ENCODE measurements around the gene NXT1. TPM values are rescaled to one million over a fixed set of nuclear protein-coding genes. Genes with fewer than 3 reads are reported as not detected.

NXT1 gene
- total and polyA plus RNA-seq, 10 of the 15 experiments (the other 5 are each of a cell fraction or from before 2014, with no cell fraction given) = 10.2 to 66.7 (median 44.0) TPM

DNA sequence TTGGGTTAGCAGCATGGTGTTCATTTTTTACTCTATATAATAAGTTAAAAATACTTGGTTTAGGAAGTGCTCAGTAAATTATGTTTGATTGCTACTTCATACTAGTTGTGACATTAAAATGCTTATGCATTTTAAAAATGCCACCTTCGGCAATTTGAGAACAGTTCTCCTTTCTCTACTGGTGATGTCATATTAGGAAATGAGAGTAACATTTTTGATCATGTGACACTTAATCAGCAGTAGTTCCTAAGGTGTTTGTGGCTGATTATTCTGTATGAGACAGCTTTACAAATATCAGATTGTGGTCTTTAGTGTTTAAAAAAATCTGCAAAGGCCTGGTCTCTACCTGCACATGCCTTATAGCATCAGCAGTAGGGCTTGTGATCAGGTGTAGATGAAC, 15.8 kb downstream of the NXT1 start (continued):
- TF ChIP-seq, protein P1, sequence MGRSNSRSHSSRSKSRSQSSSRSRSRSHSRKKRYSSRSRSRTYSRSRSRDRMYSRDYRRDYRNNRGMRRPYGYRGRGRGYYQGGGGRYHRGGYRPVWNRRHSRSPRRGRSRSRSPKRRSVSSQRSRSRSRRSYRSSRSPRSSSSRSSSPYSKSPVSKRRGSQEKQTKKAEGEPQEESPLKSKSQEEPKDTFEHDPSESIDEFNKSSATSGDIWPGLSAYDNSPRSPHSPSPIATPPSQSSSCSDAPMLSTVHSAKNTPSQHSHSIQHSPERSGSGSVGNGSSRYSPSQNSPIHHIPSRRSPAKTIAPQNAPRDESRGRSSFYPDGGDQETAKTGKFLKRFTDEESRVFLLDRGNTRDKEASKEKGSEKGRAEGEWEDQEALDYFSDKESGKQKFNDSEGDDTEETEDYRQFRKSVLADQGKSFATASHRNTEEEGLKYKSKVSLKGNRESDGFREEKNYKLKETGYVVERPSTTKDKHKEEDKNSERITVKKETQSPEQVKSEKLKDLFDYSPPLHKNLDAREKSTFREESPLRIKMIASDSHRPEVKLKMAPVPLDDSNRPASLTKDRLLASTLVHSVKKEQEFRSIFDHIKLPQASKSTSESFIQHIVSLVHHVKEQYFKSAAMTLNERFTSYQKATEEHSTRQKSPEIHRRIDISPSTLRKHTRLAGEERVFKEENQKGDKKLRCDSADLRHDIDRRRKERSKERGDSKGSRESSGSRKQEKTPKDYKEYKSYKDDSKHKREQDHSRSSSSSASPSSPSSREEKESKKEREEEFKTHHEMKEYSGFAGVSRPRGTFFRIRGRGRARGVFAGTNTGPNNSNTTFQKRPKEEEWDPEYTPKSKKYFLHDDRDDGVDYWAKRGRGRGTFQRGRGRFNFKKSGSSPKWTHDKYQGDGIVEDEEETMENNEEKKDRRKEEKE (IDR thresholded peaks at IDR 0.05) = no peak
- no peak for TF ChIP-seq NRF1 (conservative IDR thresholded peaks at IDR 0.05; ENCODE audit: low read depth, low read length)
- TF ChIP-seq, protein P2, sequence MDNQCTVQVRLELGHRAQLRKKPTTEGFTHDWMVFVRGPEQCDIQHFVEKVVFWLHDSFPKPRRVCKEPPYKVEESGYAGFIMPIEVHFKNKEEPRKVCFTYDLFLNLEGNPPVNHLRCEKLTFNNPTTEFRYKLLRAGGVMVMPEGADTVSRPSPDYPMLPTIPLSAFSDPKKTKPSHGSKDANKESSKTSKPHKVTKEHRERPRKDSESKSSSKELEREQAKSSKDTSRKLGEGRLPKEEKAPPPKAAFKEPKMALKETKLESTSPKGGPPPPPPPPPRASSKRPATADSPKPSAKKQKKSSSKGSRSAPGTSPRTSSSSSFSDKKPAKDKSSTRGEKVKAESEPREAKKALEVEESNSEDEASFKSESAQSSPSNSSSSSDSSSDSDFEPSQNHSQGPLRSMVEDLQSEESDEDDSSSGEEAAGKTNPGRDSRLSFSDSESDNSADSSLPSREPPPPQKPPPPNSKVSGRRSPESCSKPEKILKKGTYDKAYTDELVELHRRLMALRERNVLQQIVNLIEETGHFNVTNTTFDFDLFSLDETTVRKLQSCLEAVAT (IDR thresholded peaks at IDR 0.05) = no peak
- TF ChIP-seq EGR1 (IDR thresholded peaks at IDR 0.05; ENCODE audit: borderline replicate concordance in 1 of 2, low read depth in 2 of 2, low read length in 2 of 2) = no peak
- TF ChIP-seq, protein P3, sequence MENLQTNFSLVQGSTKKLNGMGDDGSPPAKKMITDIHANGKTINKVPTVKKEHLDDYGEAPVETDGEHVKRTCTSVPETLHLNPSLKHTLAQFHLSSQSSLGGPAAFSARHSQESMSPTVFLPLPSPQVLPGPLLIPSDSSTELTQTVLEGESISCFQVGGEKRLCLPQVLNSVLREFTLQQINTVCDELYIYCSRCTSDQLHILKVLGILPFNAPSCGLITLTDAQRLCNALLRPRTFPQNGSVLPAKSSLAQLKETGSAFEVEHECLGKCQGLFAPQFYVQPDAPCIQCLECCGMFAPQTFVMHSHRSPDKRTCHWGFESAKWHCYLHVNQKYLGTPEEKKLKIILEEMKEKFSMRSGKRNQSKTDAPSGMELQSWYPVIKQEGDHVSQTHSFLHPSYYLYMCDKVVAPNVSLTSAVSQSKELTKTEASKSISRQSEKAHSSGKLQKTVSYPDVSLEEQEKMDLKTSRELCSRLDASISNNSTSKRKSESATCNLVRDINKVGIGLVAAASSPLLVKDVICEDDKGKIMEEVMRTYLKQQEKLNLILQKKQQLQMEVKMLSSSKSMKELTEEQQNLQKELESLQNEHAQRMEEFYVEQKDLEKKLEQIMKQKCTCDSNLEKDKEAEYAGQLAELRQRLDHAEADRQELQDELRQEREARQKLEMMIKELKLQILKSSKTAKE (IDR thresholded peaks at IDR 0.05; ENCODE audit: low read depth, poor library complexity, severe bottlenecking) = peak; percentile 36
- no peak for TF ChIP-seq SP1 (IDR thresholded peaks at IDR 0.05; ENCODE audit: low read depth, low read length)
- TF ChIP-seq FOXK2 (IDR thresholded peaks at IDR 0.05) = no peak
- TF ChIP-seq MXI1 (IDR thresholded peaks at IDR 0.05; ENCODE audit: low read depth, low read length) = no peak
- no peak for TF ChIP-seq SMARCA5 (IDR thresholded peaks at IDR 0.05)
- TF ChIP-seq, protein P4, sequence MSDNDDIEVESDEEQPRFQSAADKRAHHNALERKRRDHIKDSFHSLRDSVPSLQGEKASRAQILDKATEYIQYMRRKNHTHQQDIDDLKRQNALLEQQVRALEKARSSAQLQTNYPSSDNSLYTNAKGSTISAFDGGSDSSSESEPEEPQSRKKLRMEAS (IDR thresholded peaks at IDR 0.05; ENCODE audit: low read depth, low read length) = no peak
- TF ChIP-seq CHD2 (IDR thresholded peaks at IDR 0.05; ENCODE audit: borderline replicate concordance, low read depth, low read length) = no peak
- no peak for TF ChIP-seq IRF4 (IDR thresholded peaks at IDR 0.05; ENCODE audit: low read depth, low read length)
- TF ChIP-seq, protein P5, sequence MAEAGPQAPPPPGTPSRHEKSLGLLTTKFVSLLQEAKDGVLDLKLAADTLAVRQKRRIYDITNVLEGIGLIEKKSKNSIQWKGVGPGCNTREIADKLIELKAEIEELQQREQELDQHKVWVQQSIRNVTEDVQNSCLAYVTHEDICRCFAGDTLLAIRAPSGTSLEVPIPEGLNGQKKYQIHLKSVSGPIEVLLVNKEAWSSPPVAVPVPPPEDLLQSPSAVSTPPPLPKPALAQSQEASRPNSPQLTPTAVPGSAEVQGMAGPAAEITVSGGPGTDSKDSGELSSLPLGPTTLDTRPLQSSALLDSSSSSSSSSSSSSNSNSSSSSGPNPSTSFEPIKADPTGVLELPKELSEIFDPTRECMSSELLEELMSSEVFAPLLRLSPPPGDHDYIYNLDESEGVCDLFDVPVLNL (IDR thresholded peaks at IDR 0.05; ENCODE audit: low read depth, low read length) = peak; percentile 83
- TF ChIP-seq, protein P6, sequence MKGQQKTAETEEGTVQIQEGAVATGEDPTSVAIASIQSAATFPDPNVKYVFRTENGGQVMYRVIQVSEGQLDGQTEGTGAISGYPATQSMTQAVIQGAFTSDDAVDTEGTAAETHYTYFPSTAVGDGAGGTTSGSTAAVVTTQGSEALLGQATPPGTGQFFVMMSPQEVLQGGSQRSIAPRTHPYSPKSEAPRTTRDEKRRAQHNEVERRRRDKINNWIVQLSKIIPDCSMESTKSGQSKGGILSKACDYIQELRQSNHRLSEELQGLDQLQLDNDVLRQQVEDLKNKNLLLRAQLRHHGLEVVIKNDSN (IDR thresholded peaks at IDR 0.05; ENCODE audit: borderline replicate concordance, extremely low read length, insufficient read depth, low read depth, low read length) = peak; percentile 14
- TF ChIP-seq IKZF1 (conservative IDR thresholded peaks at IDR 0.05) = peak; percentile 30
- peak; percentile 44; the same call in 1 of the 2 replicates for TF ChIP-seq CREB1 (IDR thresholded peaks at IDR 0.05; ENCODE audit: low read depth)
- peak; percentile 28; the same call in 1 of the 2 replicates for TF ChIP-seq RUNX3 (IDR thresholded peaks at IDR 0.05; ENCODE audit: low read length)
- no peak for TF ChIP-seq TARDBP (IDR thresholded peaks at IDR 0.05; ENCODE audit: borderline replicate concordance)

Measured in GM12878 (cell line).